Endothelial cell of umbilical vein (primary cell): ENCODE measurements around the gene ATOH1.

Experiments used
- EZH2 ChIP-seq: IDR thresholded peaks from 2 replicates; pipeline ENCODE4 v1.6.1; 2012; ENCODE audit warnings: borderline replicate concordance, low read depth, mild to moderate bottlenecking, moderate library complexity, low read length, inconsistent platforms; ENCODE audit not compliant: severe bottlenecking
- MYC ChIP-seq: IDR thresholded peaks from one replicate; pipeline ENCODE4 v1.6.1; 2011; ENCODE audit warnings: mild to moderate bottlenecking, low read depth, low read length
- TF ChIP-seq, protein P1 (sequence below), 2 donors: IDR thresholded peaks; 1 replicate in 1 of 2; 2 replicates in 1 of 2; pipeline ENCODE4 v1.5.1; 2011; ENCODE audit warnings: low read length in 2 of 2, mild to moderate bottlenecking in 2 of 2, moderate library complexity in 2 of 2, control low read depth in 1 of 2, inconsistent platforms in 1 of 2, low read depth in 1 of 2; ENCODE audit not compliant: insufficient read depth in 1 of 2; ENCODE audit errors: extremely low read depth in 1 of 2

DNA sequence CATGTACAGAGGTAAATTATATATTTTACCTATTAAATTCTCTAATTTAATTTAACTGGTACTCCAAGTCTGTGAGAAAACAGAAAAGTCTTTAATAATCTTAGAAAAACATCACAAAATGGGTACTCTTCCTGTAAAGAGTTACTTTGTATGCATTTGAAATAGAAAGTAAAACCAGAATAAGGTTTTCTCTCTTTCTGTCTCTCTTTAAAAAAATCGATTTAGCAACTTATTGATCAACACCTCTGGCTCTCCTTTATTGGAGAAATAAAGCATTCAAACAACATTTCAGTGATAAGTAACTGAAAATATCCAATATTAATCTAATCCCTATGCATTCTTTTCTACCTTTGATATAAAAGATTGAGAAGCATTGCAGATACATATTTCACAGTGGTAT, 27.4 kb downstream of the ATOH1 start:
- TF ChIP-seq, protein P1, sequence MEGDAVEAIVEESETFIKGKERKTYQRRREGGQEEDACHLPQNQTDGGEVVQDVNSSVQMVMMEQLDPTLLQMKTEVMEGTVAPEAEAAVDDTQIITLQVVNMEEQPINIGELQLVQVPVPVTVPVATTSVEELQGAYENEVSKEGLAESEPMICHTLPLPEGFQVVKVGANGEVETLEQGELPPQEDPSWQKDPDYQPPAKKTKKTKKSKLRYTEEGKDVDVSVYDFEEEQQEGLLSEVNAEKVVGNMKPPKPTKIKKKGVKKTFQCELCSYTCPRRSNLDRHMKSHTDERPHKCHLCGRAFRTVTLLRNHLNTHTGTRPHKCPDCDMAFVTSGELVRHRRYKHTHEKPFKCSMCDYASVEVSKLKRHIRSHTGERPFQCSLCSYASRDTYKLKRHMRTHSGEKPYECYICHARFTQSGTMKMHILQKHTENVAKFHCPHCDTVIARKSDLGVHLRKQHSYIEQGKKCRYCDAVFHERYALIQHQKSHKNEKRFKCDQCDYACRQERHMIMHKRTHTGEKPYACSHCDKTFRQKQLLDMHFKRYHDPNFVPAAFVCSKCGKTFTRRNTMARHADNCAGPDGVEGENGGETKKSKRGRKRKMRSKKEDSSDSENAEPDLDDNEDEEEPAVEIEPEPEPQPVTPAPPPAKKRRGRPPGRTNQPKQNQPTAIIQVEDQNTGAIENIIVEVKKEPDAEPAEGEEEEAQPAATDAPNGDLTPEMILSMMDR (IDR thresholded peaks at IDR 0.05; ENCODE audit: extremely low read depth in 1 of 2, insufficient read depth in 1 of 2, low read depth in 1 of 2, low read length in 2 of 2), result no peak
- no peak for TF ChIP-seq EZH2
- no peak for TF ChIP-seq MYC
